ENCODE measurements around the gene GM2A.
"Not testable (repeated sequence)": the region's sequence is repeated elsewhere in the genome, so short reads cannot be mapped to it uniquely, and the experiment has no call there.

The GM2A gene

GRCh38 chr5:151253605-151253950, 593 bp downstream of the GM2A start:
- DNase-seq (ENCODE audit: low spot score) = no peak

GRCh38 chr5:151254556-151254955, 1.6 kb downstream of the GM2A start:
- no peak for DNase-seq (ENCODE audit: low spot score)

GRCh38 chr5:151254990-151255389, 2.0 kb downstream of the GM2A start:
- DNase-seq (ENCODE audit: low spot score) = not testable (repeated sequence)

- no peak for DNase-seq (ENCODE audit: low spot score)
Measured at GRCh38 chr5:151255621-151256286, 2.8 kb downstream of the GM2A start.

- no peak for DNase-seq (ENCODE audit: low spot score)
Measured at GRCh38 chr5:151257731-151258181, 4.8 kb downstream of the GM2A start.

GRCh38 chr5:151258201-151258611, 5.2 kb downstream of the GM2A start:
- no peak for DNase-seq (ENCODE audit: low spot score)

- DNase-seq (ENCODE audit: low spot score) = no peak
Measured at GRCh38 chr5:151258816-151259215, 5.8 kb downstream of the GM2A start.

- no peak for DNase-seq (ENCODE audit: low spot score)
Measured at GRCh38 chr5:151259931-151260330, 6.9 kb downstream of the GM2A start.

GRCh38 chr5:151262532-151262931, 9.5 kb downstream of the GM2A start:
- no peak for DNase-seq (ENCODE audit: low spot score)

- no peak for DNase-seq (ENCODE audit: low spot score)
Measured at GRCh38 chr5:151264113-151264512, 11.1 kb downstream of the GM2A start.

- no peak for DNase-seq (ENCODE audit: low spot score)
Measured at GRCh38 chr5:151267491-151268260, 14.7 kb downstream of the GM2A start.

GRCh38 chr5:151270599-151270998, 17.6 kb downstream of the GM2A start:
- DNase-seq (ENCODE audit: low spot score) = no peak

GRCh38 chr5:151271336-151271735, 18.4 kb downstream of the GM2A start:
- no peak for DNase-seq (ENCODE audit: low spot score)

- no peak for DNase-seq (ENCODE audit: low spot score)
Measured at GRCh38 chr5:151274666-151275065, 21.7 kb downstream of the GM2A start.

GRCh38 chr5:151275803-151276202, 22.8 kb downstream of the GM2A start:
- DNase-seq (ENCODE audit: low spot score) = no peak

GRCh38 chr5:151278845-151279244, 25.9 kb downstream of the GM2A start:
- no peak for DNase-seq (ENCODE audit: low spot score)

- no peak for DNase-seq (ENCODE audit: low spot score)
Measured at GRCh38 chr5:151280443-151280842, 27.5 kb downstream of the GM2A start.

GRCh38 chr5:151281001-151281639, 28.1 kb downstream of the GM2A start:
- no peak for DNase-seq (ENCODE audit: low spot score)

GRCh38 chr5:151283120-151283825, 30.3 kb downstream of the GM2A start:
- DNase-seq (ENCODE audit: low spot score) = no peak

- no peak for DNase-seq (ENCODE audit: low spot score)
Measured at GRCh38 chr5:151284392-151284967, 31.5 kb downstream of the GM2A start.

GRCh38 chr5:151285683-151286082, 32.7 kb downstream of the GM2A start:
- DNase-seq (ENCODE audit: low spot score) = no peak

- no peak for DNase-seq (ENCODE audit: low spot score)
Measured at GRCh38 chr5:151286246-151286645, 33.3 kb downstream of the GM2A start.

Measured in CD4-positive, alpha-beta T cell treated with Interleukin-15 for 4 hours (primary cell).